ENCODE data around the gene IQGAP3. TPM values are rescaled to one million over a fixed set of nuclear protein-coding genes. Genes with fewer than 3 reads are reported as not detected.

IQGAP3 gene
- total and polyA plus RNA-seq, 2 donors (not counting 1 experiment from before 2014, with no cell fraction given), result 0.07 to 0.12 TPM

- Mint-ChIP-seq H3K4me1 (peaks cover 70% of the 10 kb centered on the region), H3K27me3 (no peaks in the 10 kb centered on the region), H3K9me3 (ENCODE audit: insufficient read depth) (no peaks in the 10 kb centered on the region), H3K27ac (peak overlapping the region; percentile 99), H3K4me3 (peak overlapping the region; percentile 90)
- TF ChIP-seq EZH2 (IDR thresholded peaks at IDR 0.05; ENCODE audit: borderline replicate concordance, insufficient read depth, low read depth, low read length, poor library complexity, severe bottlenecking) (no peak), CTCF (IDR thresholded peaks at IDR 0.05) (no peak)
- Histone ChIP-seq H3K9ac (ENCODE audit: low read length) (peak overlapping the region; percentile 57), H3K27ac (ENCODE audit: low read length in 2 of 2) (peak overlapping the region; percentile 94 to 96), H4K20me1 (ENCODE audit: control insufficient read depth, insufficient read depth, low read length, poor library complexity, severe bottlenecking) (peaks cover 3% of the 10 kb centered on the region), H2AFZ (ENCODE audit: insufficient read depth, low read depth, low read length, poor library complexity, severe bottlenecking) (peak overlapping the region; percentile 52), H3K79me2 (ENCODE audit: control insufficient read depth, insufficient read depth, low read length) (peaks cover 26% of the 10 kb centered on the region), H3K36me3 (replicated peaks in 1 of 2; ENCODE audit: control extremely low read depth in 1 of 2, control insufficient read depth in 1 of 2, extremely low read depth in 1 of 2, insufficient read depth in 2 of 2, low read length in 1 of 2) (no peaks in the 10 kb centered on the region), H3K4me1 (ENCODE audit: control insufficient read depth in 2 of 2, insufficient read depth in 2 of 2, low read length in 2 of 2) (peaks cover 45 to 60% of the 10 kb centered on the region in 2 donors), H3K4me3 (ENCODE audit: control extremely low read depth in 1 of 5, extremely low read depth in 1 of 5, insufficient read depth in 1 of 5, low read depth in 2 of 5, low read length in 4 of 5) (peak overlapping the region in 4 of 5 experiments; percentile 31 to 53 (median 44)), H3K4me2 (replicated peaks; ENCODE audit: low read depth, low read length, poor library complexity, severe bottlenecking) (peak overlapping the region; percentile 75), H3K27me3 (replicated peaks in 1 of 4; ENCODE audit: control extremely low read depth in 1 of 4, control insufficient read depth in 3 of 4, insufficient read depth in 4 of 4, low read length in 3 of 4) (no peaks in the 10 kb centered on the region), H3K9me3 (ENCODE audit: control extremely low read depth in 1 of 3, control insufficient read depth in 2 of 3, insufficient read depth in 1 of 3, low read length in 2 of 3) (peaks cover 0 to 3% (median 0%) of the 10 kb centered on the region in 3 donors)
- ChIA-PET POLR2A (interaction anchor here (0.6 to 8.3 kb wide), 21 partner anchors 10 to 817 kb away, joined by 3 to 193 read pairs (median 5); partner anchors contain the start of genes GPATCH4, METTL25B, MRPL24 and NAXE), CTCF (interaction anchor here (0.8 to 11.7 kb wide), 11 partner anchors 19 to 120 kb away, joined by 3 to 383 read pairs (median 6); partner anchors contain the start of gene NAXE)
- intact Hi-C loops (cut with micrococcal nuclease), result loop anchor here (1.0 to 10.0 kb wide), 6 partner anchors 13 to 1180 kb away; partner anchors contain the start of genes ISG20L2, METTL25B and RUSC1
- WGBS (ENCODE audit: insufficient coverage), result 7% methylated on average over 42 of the region's 45 CpGs
- peak; percentile 53 for ATAC-seq (ENCODE audit: low read depth)
- peak; percentile 100 for DNase-seq
Observed at GRCh38 chr1:156504821-156505678, 67.3 kb downstream of the IQGAP3 start.
